Neural progenitor cell (in vitro differentiated cells): ENCODE data around the gene YTHDC1.

Experiments
- CTCF ChIP-seq: fragments of 200-600 bp; sonication (generic); IDR thresholded peaks from 2 replicates; pipeline ENCODE4 v1.5.1; 2017; ENCODE audit warnings: antibody characterized with exemption, mild to moderate bottlenecking
- EZH2 ChIP-seq: fragments of 200-600 bp; sonication (generic); IDR thresholded peaks from 2 replicates; pipeline ENCODE4 v1.6.1; 2017; ENCODE audit warnings: antibody characterized with exemption, mild to moderate bottlenecking, moderate library complexity
- EZH2phosphoT487 ChIP-seq: fragments of 200-600 bp; sonication (generic); IDR thresholded peaks from 2 replicates; pipeline ENCODE4 v1.6.1; 2017; ENCODE audit warnings: antibody characterized with exemption

GRCh38 chr4:68288393-68288740, 61.5 kb downstream of the YTHDC1 start:
- TF ChIP-seq CTCF (no peak), EZH2phosphoT487 (no peak), EZH2 (no peak)
